Activated naive CD4-positive, alpha-beta T cell treated with anti-CD3 and anti-CD28 coated beads for 36 hours (primary cell): ENCODE results near the gene CDH7. TPM values are rescaled to one million over a fixed set of nuclear protein-coding genes. Genes with fewer than 3 reads are reported as not detected.

Source experiments
- CTCF ChIA-PET: fragments of 350-600 bp; sonication (Branson Sonifier 250); formaldehyde crosslinking; loops from one replicate; lab custom pipeline; 2021; ENCODE audit warnings: antibody characterized with exemption; lab: Charles Lee
- DNase-seq: peaks from one replicate; pipeline ENCODE4 v3.0.0-alpha.2; 2020
- H3K27ac Mint-ChIP-seq: one replicate; pipeline ENCODE4 v1.8.0; 2021; ENCODE audit warnings: mild to moderate bottlenecking, mixed read lengths
- H3K27me3 Mint-ChIP-seq: one replicate; pipeline ENCODE4 v1.8.0; 2021; ENCODE audit warnings: low read depth, mixed read lengths
- H3K36me3 Mint-ChIP-seq: one replicate; pipeline ENCODE4 v1.8.0; 2021; ENCODE audit warnings: low read depth, mixed read lengths
- H3K4me1 Mint-ChIP-seq: one replicate; pipeline ENCODE4 v1.8.0; 2021; ENCODE audit warnings: low read depth, mixed read lengths
- H3K4me3 Mint-ChIP-seq: one replicate; pipeline ENCODE4 v1.8.0; 2021; ENCODE audit warnings: mild to moderate bottlenecking, moderate library complexity, mixed read lengths
- H3K9me3 Mint-ChIP-seq: one replicate; pipeline ENCODE4 v1.8.0; 2021; ENCODE audit warnings: mixed read lengths
- intact Hi-C: fragments of 100-400 bp; cut with micrococcal nuclease; formaldehyde crosslinking; loops from one replicate; pipeline ENCODE4 v1.15.1; 2023
- total RNA-seq, 2 experiments: library from RNA; stranded (reverse); gene quantifications; one replicate each; pipeline ENCODE4 v1.2.3, GENCODE V29; 2021

The CDH7 gene
- total RNA-seq, 2 experiments from 2014 or later: not detected

DNA sequence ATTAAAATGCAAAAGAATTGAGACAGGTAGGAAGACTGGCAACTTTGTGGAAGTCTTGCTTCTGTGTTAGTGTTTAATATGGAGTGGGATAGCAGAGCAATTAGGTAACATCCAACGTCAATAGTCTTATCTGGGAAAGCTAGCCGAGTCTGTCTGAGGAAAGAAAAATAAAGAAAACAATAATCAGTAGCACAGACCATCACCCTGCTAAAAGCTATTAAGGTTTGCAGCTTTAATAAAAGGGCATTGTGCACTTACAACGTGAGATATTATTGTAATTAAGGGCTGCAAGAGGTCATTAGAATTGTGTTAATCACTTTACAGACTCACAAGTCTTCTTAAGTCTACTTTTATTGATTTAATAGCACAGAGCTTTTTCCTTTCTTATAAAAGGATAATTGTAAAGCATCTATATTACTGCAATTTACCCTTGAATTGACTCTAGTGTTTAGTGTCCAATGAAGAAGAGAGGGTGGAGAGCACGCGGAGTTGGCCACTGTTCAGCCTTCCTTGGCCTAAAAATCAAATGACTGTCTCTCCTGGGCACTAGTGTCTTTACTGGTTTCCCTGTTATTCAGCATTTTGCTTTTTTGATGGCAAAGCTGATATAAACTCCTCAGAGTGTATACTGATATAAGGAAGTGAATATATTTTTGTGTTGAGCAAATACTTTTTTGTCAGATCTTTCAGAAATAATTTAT lies 2.0 kb downstream of the CDH7 start:
- no peaks in the 10 kb centered on the region for H3K36me3 Mint-ChIP-seq
- DNase-seq: no peak
- peaks cover 21% of the 10 kb centered on the region for H3K27me3 Mint-ChIP-seq
- no peak overlapping the region for H3K27ac Mint-ChIP-seq
- no peaks in the 10 kb centered on the region for H3K4me1 Mint-ChIP-seq
- H3K9me3 Mint-ChIP-seq: no peaks in the 10 kb centered on the region
- no peak overlapping the region for H3K4me3 Mint-ChIP-seq
- CTCF ChIA-PET: interaction anchor here (1.0 kb wide), 1 partner anchor 124 kb away, joined by 3 read pairs; no protein-coding TSS in a partner anchor
- intact Hi-C loops: loop anchor here (10.0 kb wide), 1 partner anchor 1718 kb away; no protein-coding TSS in a partner anchor

DNA sequence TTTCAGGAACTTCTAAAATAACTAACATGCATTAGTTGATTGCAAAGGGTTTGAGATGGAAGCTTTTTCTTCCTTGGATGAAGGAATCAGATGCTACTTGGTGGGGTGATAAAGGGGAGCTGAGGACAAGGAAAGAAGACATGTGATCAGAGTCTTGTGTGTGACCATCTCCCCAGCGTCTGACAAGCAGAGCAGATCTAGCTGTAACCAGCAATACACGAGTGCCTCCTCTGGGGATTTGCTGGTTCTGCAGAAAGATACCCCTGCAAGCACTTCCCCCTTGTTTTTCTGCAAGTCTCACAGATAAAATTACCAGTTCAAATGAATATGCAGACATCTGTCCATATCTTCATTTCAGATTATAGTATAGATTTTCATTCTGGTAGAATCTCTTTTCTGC lies 2.7 kb downstream of the CDH7 start:
- no peak overlapping the region for H3K4me3 Mint-ChIP-seq
- H3K36me3 Mint-ChIP-seq: no peaks in the 10 kb centered on the region
- intact Hi-C loops: loop anchor here (10.0 kb wide), 1 partner anchor 1719 kb away; no protein-coding TSS in a partner anchor
- H3K27ac Mint-ChIP-seq: no peak overlapping the region
- no peaks in the 10 kb centered on the region for H3K4me1 Mint-ChIP-seq
- no peaks in the 10 kb centered on the region for H3K9me3 Mint-ChIP-seq
- H3K27me3 Mint-ChIP-seq: peaks cover 21% of the 10 kb centered on the region
- CTCF ChIA-PET: interaction anchor here (1.0 kb wide), 1 partner anchor 125 kb away, joined by 3 read pairs; no protein-coding TSS in a partner anchor
- no peak for DNase-seq

DNA sequence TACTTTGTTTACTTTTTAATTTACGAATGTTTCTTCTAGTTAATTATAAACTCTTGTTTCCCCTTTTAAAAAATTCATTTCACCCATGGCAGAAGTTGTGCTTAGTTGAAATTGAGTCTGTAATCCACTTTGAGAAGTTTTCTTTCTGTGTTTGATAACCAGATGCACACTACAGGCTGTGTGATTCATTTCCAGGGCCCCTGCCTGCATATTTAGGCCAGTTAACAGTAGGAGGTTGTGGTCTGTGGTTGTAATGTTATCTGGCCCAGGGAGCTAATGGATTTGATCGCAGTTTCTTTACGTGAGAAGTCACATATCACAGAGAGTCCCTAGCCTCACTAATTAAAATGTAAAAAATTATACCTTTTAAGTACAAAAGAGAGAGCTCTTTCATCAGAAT lies 3.3 kb downstream of the CDH7 start:
- intact Hi-C loops: loop anchor here (10.0 kb wide), 1 partner anchor 1719 kb away; no protein-coding TSS in a partner anchor
- Mint-ChIP-seq H3K27me3 (peaks cover 20% of the 10 kb centered on the region), H3K36me3 (no peaks in the 10 kb centered on the region), H3K4me3 (no peak overlapping the region), H3K9me3 (no peaks in the 10 kb centered on the region), H3K27ac (no peak overlapping the region), H3K4me1 (no peaks in the 10 kb centered on the region)
- DNase-seq: no peak
- CTCF ChIA-PET: no interaction called here

DNA sequence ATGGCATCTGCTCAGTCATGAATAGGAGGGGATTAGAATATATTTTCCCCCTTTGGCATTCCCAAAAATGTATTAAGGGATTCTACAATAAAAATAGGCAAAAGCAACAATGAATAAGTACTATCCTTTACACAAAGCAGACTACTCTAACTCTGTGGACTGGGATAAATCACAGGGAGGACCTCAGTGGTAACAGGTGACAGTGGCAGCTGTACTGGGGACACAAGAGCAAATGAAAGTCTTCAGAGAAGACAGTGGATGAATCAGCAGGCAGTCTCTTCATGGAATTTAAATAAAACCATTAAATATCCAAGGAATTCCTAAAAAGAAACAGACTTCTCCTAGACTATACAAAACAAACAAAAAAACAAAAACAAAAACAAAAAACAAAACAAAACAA lies 4.8 kb downstream of the CDH7 start:
- no peak for DNase-seq
- no peak overlapping the region for H3K27ac Mint-ChIP-seq
- H3K4me3 Mint-ChIP-seq: no peak overlapping the region
- no peaks in the 10 kb centered on the region for H3K36me3 Mint-ChIP-seq
- H3K9me3 Mint-ChIP-seq: no peaks in the 10 kb centered on the region
- peaks cover 9% of the 10 kb centered on the region for H3K27me3 Mint-ChIP-seq
- CTCF ChIA-PET: no interaction called here
- H3K4me1 Mint-ChIP-seq: no peaks in the 10 kb centered on the region
- intact Hi-C loops: loop anchor here (10.0 kb wide), 1 partner anchor 1721 kb away; no protein-coding TSS in a partner anchor

DNA sequence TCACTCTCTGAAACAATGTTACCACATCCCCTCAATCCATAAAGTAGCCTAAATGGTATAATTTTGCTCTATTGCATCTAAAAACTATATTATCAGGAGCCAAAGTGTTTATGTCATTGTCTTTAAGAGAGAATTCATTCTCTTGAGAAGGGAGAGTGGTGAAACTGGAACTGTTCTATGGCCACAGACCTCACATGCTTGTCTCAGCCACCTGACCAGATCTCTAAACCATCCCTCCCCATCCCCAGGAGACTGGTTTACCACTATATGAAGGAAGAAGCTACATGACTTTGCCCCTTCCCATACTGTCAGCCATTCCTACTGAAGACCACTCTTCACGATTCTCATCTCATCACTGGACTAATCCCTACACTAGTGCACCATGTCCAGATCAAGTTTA lies 9.6 kb downstream of the CDH7 start:
- H3K27ac Mint-ChIP-seq: no peak overlapping the region
- no peaks in the 10 kb centered on the region for H3K36me3 Mint-ChIP-seq
- H3K4me1 Mint-ChIP-seq: no peaks in the 10 kb centered on the region
- H3K4me3 Mint-ChIP-seq: no peak overlapping the region
- intact Hi-C loops: no loop called here
- no peaks in the 10 kb centered on the region for H3K27me3 Mint-ChIP-seq
- no peak for DNase-seq
- CTCF ChIA-PET: no interaction called here
- peaks cover 1% of the 10 kb centered on the region for H3K9me3 Mint-ChIP-seq

DNA sequence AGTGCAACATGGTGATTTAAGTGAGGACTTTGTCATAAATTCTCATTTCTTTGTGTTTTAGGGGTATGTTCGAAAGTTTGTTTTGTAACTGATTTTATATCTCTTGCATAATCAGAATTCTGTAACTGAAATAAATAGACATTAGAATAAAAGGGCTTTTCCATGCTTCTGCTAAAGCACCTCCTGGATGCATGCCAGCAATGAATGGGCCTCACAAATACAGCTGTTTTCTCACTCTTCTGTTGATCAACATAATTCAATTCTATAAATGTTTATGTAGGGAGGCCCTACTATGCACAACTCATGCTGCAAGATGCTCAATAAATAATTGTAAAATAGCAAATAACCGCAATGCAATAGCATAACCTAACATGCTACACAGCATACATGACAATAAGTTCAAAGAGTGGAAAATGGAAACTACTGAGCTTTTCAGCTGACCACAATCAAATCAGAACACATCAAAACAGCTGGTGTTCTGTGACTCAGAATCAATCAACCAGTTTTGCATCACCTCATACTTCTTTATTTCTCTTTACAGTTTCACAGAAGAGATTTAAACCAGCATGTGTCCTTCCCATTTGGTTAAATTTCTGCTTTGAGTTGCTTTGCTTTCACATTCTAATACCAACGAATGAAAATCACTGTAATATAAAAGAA lies 11.0 kb downstream of the CDH7 start:
- H3K4me3 Mint-ChIP-seq: no peak overlapping the region
- CTCF ChIA-PET: no interaction called here
- H3K36me3 Mint-ChIP-seq: no peaks in the 10 kb centered on the region
- peaks cover 1% of the 10 kb centered on the region for H3K9me3 Mint-ChIP-seq
- no peaks in the 10 kb centered on the region for H3K27me3 Mint-ChIP-seq
- intact Hi-C loops: no loop called here
- no peak for DNase-seq
- no peaks in the 10 kb centered on the region for H3K4me1 Mint-ChIP-seq
- H3K27ac Mint-ChIP-seq: no peak overlapping the region

DNA sequence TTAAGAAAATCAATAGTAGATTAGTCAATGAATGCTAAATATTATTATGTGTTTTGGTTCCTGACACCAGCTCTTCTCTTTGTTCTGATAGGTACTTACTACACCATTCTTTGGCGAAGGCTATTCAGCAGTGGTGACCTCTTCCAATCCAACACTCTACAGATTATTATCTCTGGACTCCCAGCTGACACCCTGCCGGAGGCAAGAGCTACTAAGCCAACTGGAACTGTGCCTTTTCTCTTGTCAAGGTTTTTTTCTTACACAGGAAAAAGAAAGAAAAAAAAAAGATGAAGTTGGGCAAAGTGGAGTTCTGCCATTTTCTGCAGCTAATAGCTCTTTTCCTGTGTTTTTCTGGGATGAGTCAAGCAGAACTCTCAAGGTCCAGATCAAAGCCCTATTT lies 11.7 kb downstream of the CDH7 start:
- H3K9me3 Mint-ChIP-seq: peaks cover 3% of the 10 kb centered on the region
- CTCF ChIA-PET: no interaction called here
- no peaks in the 10 kb centered on the region for H3K4me1 Mint-ChIP-seq

DNA sequence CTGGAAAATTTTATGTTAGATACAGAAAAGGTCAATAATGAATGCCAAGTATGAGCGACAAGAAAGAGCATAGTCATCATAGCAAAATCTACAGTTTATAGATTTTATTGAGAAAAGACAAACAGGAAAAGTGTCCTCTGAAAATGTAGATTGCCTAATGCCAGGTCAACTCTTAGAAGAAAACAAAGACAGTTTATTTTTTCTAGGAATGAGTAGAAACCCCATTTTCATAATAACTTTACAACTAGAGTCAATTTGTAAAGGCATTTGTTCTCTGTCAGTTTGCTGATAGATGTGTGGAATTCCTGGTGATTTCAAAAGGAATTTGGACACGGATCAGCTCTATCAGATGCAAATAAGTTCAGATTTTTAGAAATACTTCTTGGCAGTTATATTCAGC lies 16.6 kb downstream of the CDH7 start:
- Mint-ChIP-seq H3K36me3 (no peaks in the 10 kb centered on the region), H3K9me3 (peaks cover 3% of the 10 kb centered on the region), H3K27me3 (no peaks in the 10 kb centered on the region), H3K4me1 (no peaks in the 10 kb centered on the region), H3K27ac (no peak overlapping the region), H3K4me3 (no peak overlapping the region)
- CTCF ChIA-PET: no interaction called here
- DNase-seq: no peak
- intact Hi-C loops: no loop called here

More for the DNA sequence above, 11.7 kb downstream of the CDH7 start:
- no peaks in the 10 kb centered on the region for H3K36me3 Mint-ChIP-seq
- no peak for DNase-seq
- H3K27ac Mint-ChIP-seq: no peak overlapping the region
- H3K4me3 Mint-ChIP-seq: no peak overlapping the region
- intact Hi-C loops: no loop called here
- no peaks in the 10 kb centered on the region for H3K27me3 Mint-ChIP-seq

DNA sequence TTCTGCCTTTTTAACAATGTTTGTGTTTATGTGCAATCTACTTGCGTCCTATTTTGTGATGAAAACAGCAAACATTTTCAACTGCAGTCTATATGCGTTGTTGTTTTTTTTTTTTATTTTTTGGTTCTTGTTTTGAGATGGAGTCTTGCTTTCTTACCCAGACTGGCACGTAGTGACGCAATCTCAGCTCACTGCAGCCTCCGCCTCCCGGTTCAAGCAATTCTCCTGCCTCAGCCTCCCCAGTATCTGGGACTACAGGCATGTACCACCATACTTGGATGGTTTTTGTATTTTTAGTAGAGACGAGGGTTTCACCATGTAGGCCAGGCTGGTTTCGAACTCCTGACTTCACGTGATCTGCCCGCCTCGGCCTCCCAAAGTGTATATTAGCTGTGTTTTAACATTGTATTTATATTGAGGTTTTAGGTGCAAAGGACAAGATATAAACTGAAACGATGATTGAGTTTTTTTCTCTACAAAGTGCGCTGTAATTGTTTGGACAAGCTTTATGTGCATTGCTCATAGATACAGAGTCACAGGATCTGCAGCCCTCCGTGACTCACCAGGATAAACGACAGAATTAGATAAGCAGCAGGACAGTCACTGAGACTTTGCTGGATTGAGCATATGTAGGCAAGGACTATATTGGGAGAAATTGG lies 17.4 kb downstream of the CDH7 start:
- H3K27me3 Mint-ChIP-seq: no peaks in the 10 kb centered on the region
- H3K4me1 Mint-ChIP-seq: no peaks in the 10 kb centered on the region
- CTCF ChIA-PET: no interaction called here
- no peaks in the 10 kb centered on the region for H3K36me3 Mint-ChIP-seq
- H3K9me3 Mint-ChIP-seq: peaks cover 3% of the 10 kb centered on the region
- no peak overlapping the region for H3K4me3 Mint-ChIP-seq
- intact Hi-C loops: no loop called here
- no peak overlapping the region for H3K27ac Mint-ChIP-seq
- no peak for DNase-seq

DNA sequence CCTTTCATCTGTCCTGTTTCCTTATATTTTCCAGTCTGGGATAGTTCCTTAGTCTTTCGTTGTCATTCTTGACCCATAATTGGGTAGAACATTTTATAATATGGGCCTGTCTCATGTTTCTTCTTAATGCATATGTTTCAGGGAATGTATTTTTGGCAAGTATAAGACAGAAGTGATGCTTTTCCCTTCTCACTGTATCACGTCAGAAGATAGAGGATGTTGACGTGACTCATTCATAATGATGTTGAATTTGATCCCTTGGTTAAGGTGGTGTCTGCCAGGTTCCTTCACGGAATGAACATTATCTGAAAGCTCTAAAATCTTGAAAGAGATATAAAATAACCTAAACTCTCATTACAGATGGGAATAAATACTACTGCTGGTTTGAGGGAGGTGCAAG lies 18.8 kb downstream of the CDH7 start:
- peaks cover 1% of the 10 kb centered on the region for H3K9me3 Mint-ChIP-seq
- no peaks in the 10 kb centered on the region for H3K36me3 Mint-ChIP-seq
- no peak overlapping the region for H3K27ac Mint-ChIP-seq
- no peak for DNase-seq
- intact Hi-C loops: no loop called here
- H3K4me3 Mint-ChIP-seq: no peak overlapping the region
- H3K4me1 Mint-ChIP-seq: no peaks in the 10 kb centered on the region
- H3K27me3 Mint-ChIP-seq: no peaks in the 10 kb centered on the region
- CTCF ChIA-PET: no interaction called here

DNA sequence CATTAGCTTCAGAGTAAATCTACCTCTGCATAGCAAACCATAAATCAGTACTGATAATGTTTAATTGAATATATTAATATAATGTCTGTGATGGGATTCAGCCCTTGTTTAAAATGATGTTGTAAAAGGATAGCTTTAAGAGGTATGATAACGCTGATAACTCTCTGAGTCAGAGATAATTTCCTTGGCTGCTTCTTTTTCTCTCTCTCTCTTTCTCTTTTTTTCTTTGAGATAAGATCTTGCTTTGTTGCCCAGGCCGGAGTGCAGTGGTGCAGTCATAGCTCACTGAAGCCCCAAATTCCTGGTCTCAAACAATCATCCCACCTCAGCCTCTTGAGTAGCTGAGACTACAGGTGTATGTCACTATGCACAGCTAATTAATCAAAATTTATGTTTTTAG lies 35.7 kb downstream of the CDH7 start:
- intact Hi-C loops: no loop called here
- no peak overlapping the region for H3K4me3 Mint-ChIP-seq
- CTCF ChIA-PET: no interaction called here

DNA sequence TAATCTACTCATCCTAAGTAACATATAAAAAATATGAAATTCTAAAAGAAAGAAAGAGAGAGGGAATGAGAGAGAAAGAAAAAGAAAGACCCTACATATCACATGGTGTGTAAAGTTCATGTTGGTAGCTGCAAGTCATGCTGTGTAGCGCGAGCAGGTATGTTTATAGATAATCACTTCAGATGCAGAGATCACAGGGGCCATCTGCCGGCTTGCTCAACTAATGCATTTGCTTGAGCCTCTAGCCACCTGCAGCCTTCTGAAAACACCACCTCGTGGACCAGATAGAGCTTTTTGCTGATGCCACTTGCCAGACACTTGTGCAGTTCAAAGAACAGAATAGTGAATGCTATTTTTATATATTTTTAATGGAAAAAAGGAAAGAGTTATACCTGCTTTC lies 37.6 kb downstream of the CDH7 start:
- intact Hi-C loops: no loop called here
- no peaks in the 10 kb centered on the region for H3K36me3 Mint-ChIP-seq
- no peaks in the 10 kb centered on the region for H3K4me1 Mint-ChIP-seq
- H3K4me3 Mint-ChIP-seq: no peak overlapping the region
- no peaks in the 10 kb centered on the region for H3K9me3 Mint-ChIP-seq
- no peak overlapping the region for H3K27ac Mint-ChIP-seq
- no peak for DNase-seq
- CTCF ChIA-PET: no interaction called here
- H3K27me3 Mint-ChIP-seq: no peaks in the 10 kb centered on the region

More for the DNA sequence above, 35.7 kb downstream of the CDH7 start:
- Mint-ChIP-seq H3K36me3 (no peaks in the 10 kb centered on the region), H3K27ac (no peak overlapping the region), H3K4me1 (no peaks in the 10 kb centered on the region), H3K27me3 (no peaks in the 10 kb centered on the region), H3K9me3 (peaks cover 2% of the 10 kb centered on the region)
- DNase-seq: no peak
